SK-N-MC (cell line): Measurements from ENCODE around the gene MAGIX.
"Not testable (repeated sequence)": the region's sequence is repeated elsewhere in the genome, so short reads cannot be mapped to it uniquely, and the experiment has no call there.

ENCODE experiments used
- EZH2 ChIP-seq: fragments of 200-600 bp; sonication (generic); IDR thresholded peaks from one replicate; pipeline ENCODE4 v1.6.1; 2017; ENCODE audit warnings: antibody characterized with exemption
- FOXP2 ChIP-seq: optimal IDR thresholded peaks from 2 replicates; pipeline ENCODE3; 2011; ENCODE audit warnings: mild to moderate bottlenecking, moderate library complexity; ENCODE audit not compliant: insufficient read depth; ENCODE audit errors: extremely low read length, control extremely low read depth
- POLR2AphosphoS5 ChIP-seq: IDR thresholded peaks from 2 replicates; pipeline ENCODE4 v1.6.1; 2012; ENCODE audit warnings: mild to moderate bottlenecking, low read depth, low read length, borderline replicate concordance

DNA sequence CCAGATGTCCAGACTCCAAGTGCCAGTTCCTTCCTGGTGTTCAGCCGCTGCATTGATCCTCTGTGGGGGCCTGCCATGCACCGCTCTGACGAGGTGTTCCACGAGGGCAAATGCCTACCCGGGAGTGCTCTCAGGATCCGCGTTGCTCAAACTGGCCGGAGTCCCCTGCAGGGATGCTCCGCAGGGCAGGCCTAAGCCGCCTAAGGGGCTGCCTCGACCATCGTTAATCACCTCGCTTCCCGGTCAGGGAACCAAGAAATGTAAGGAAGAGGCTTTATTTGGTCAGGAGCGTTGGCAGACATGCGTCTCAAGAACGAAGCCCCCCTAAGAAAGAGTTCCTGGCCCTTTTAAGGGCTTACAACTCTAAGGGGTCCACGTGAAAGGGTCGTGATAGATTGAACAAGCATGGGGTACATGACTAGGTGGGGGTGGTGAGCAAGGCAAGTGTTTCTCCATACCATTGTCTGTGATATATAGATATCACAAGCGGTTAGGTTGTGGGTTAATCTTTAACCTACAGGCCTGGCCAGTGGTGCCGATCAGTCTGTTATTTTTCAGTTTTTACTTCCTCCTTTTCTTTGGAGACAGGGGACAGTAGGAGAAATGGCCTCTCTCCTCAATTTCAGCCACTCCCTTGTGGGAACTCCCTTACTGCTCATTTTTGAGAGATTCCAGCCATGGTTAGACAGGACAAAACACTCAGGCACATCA is 14.0 kb upstream of the MAGIX start:
- TF ChIP-seq POLR2AphosphoS5, FOXP2, EZH2: not testable (repeated sequence)
